Lower leg skin (tissue), 3 donors: Measurements from ENCODE around the gene REST.
"Not testable (repeated sequence)": the region's sequence is repeated elsewhere in the genome, so short reads cannot be mapped to it uniquely, and the experiment has no call there.

ENCODE experiments used
- CTCF ChIP-seq, 3 donors: fragments of 450-650 bp; IDR thresholded peaks; one replicate each; pipeline ENCODE4 v1.5.1; 2016; ENCODE audit warnings: antibody characterized with exemption in 3 of 3, mild to moderate bottlenecking in 3 of 3, moderate library complexity in 2 of 3
- POLR2A ChIP-seq, 2 donors: fragments of 450-650 bp; IDR thresholded peaks; one replicate each; pipeline ENCODE4 v1.6.1; 2016 to 2017; ENCODE audit warnings: antibody characterized with exemption in 2 of 2, mild to moderate bottlenecking in 1 of 2, moderate library complexity in 1 of 2

GRCh38 chr4:56897842-56898241 lies 9.9 kb upstream of the REST start:
- TF ChIP-seq CTCF, POLR2A (IDR thresholded peaks at IDR 0.05): not testable (repeated sequence)
